ENCODE measurements around the gene INMT.

GRCh38 chr7:30797176-30798040, 45.5 kb downstream of the INMT start:
- TF ChIP-seq POLR2AphosphoS5 (IDR thresholded peaks at IDR 0.05) (no peak), POLR2A (IDR thresholded peaks at IDR 0.05) (no peak), CTCF (IDR thresholded peaks at IDR 0.05) (no peak), EP300 (IDR thresholded peaks at IDR 0.05) (no peak)
